HepG2 (cell line): ENCODE measurements around the gene FOXD4L6. TPM values are rescaled to one million over a fixed set of nuclear protein-coding genes. Genes with fewer than 3 reads are reported as not detected.
"Not testable (repeated sequence)": the region's sequence is repeated elsewhere in the genome, so short reads cannot be mapped to it uniquely, and the experiment has no call there.

ENCODE experiments used
- ATAC-seq: fragments of 200-7000 bp; cut with Tn5 transposase; 3 replicates; pipeline ENCODE4 v1.9.1; 2020; ENCODE audit warnings: mild to moderate bottlenecking, moderate library complexity
- BruUV-seq: library from RNA; stranded (reverse); fragments of 400-500 nt; replicated peaks from 2 replicates; lab custom pipeline; 2021; lab: Mats Ljungman, UMichigan
- CTCF ChIA-PET: fragments of 300-600 bp; formaldehyde crosslinking; extraction: SDS; loops from one replicate; lab custom pipeline; 2021; ENCODE audit warnings: low total read pairs, inconsistent platforms, low intra/inter-chr PET ratio; lab: Yijun Ruan, JAX
- POLR2A ChIA-PET: fragments of 350-600 bp; sonication (Branson Sonifier 250); formaldehyde crosslinking; loops from one replicate; lab custom pipeline; 2020; ENCODE audit warnings: antibody characterized with exemption, inconsistent platforms; lab: Yijun Ruan, JAX
- DNase-seq: peaks from one replicate; pipeline ENCODE4 v3.0.0-alpha.2; 2015; ENCODE audit warnings: low spot score
- FAIRE-seq: peaks from 3 replicates; lab custom pipeline; 2011; peaks lifted over from hg19 to GRCh38; lab: Jason Lieb, UNC
- H2AFZ ChIP-seq: one replicate; pipeline ENCODE4 v1.6.1; 2011; ENCODE audit warnings: low read length, inconsistent platforms
- H3K27ac ChIP-seq: fragments of 300-600 bp; 3 replicates; pipeline ENCODE4 v1.8.0; 2011; ENCODE audit warnings: mixed run types, mild to moderate bottlenecking, mixed read lengths, low read length, inconsistent platforms; ENCODE audit not compliant: insufficient read depth; ENCODE audit errors: extremely low read length
- H3K27me3 ChIP-seq, 2 experiments: fragments of 200-600 bp in 1 of 2; 2 replicates in 1 of 2; 3 replicates in 1 of 2; pipeline versions ENCODE4 v1.6.0 to v1.8.0; 2011; ENCODE audit warnings: low read length in 2 of 2, mild to moderate bottlenecking in 2 of 2, moderate library complexity in 2 of 2, inconsistent platforms in 1 of 2; ENCODE audit not compliant: insufficient read depth in 2 of 2, control insufficient read depth in 1 of 2
- H3K36me3 ChIP-seq, 2 experiments: fragments of 200-600 bp in 1 of 2; replicated peaks in 1 of 2; 2 replicates in 1 of 2; 3 replicates in 1 of 2; pipeline versions ENCODE4 v1.5.1 to v1.8.0; 2011; ENCODE audit warnings: low read length in 2 of 2, inconsistent platforms in 1 of 2; ENCODE audit not compliant: insufficient read depth in 2 of 2, control insufficient read depth in 1 of 2
- H3K4me1 ChIP-seq: 2 replicates; pipeline ENCODE4 v1.5.1; 2012; ENCODE audit warnings: low read length, inconsistent platforms; ENCODE audit not compliant: insufficient read depth
- H3K4me2 ChIP-seq: 2 replicates; pipeline ENCODE4 v1.6.0; 2011; ENCODE audit warnings: low read depth, low read length, inconsistent platforms
- H3K4me3 ChIP-seq, 3 experiments: fragments of 200-600 bp in 1 of 3; sonication (generic), shearing (Covaris generic) in 1 of 3; replicated peaks in 1 of 3; 2 replicates each; pipeline ENCODE4 v1.5.1; 2011 to 2016; ENCODE audit warnings: low read length in 3 of 3, inconsistent platforms in 2 of 3, low read depth in 2 of 3, mild to moderate bottlenecking in 2 of 3, control low read depth in 1 of 3, mixed read lengths in 1 of 3; ENCODE audit not compliant: insufficient read depth in 1 of 3
- H3K79me2 ChIP-seq: one replicate; pipeline ENCODE4 v1.6.1; 2011; ENCODE audit warnings: low read length, inconsistent platforms; ENCODE audit not compliant: insufficient read depth
- H3K9ac ChIP-seq: 2 replicates; pipeline ENCODE4 v1.6.0; 2011; ENCODE audit warnings: mild to moderate bottlenecking, low read depth, low read length, inconsistent platforms; ENCODE audit not compliant: insufficient read depth
- H3K9me3 ChIP-seq: 2 replicates; pipeline ENCODE4 v1.5.1; 2012; ENCODE audit warnings: mild to moderate bottlenecking, low read length
- H4K20me1 ChIP-seq: 2 replicates; pipeline ENCODE4 v1.6.0; 2011; ENCODE audit warnings: inconsistent platforms, mild to moderate bottlenecking, low read length, moderate library complexity; ENCODE audit not compliant: insufficient read depth
- WGBS: methylation state at CpG from one replicate; pipeline ENCODE4 v1.1.6; 2017; ENCODE audit warnings: low lambda C conversion rate; 5-methylcytosine and 5-hydroxymethylcytosine counted together
- in situ Hi-C: cut with HindIII; loops from 2 replicates; pipeline ENCODE4 v1.10.0; 2017; ENCODE audit warnings: low pct_unique_long_range_greater_than_20kb; ENCODE audit not compliant: extremely low pct_ligation_motif_present
- intact Hi-C: fragments of 100-400 bp; cut with micrococcal nuclease; formaldehyde crosslinking; loops from one replicate; pipeline ENCODE4 v1.10.0; 2022; ENCODE audit not compliant: unreplicated experiment
- polyA plus RNA-seq, 8 experiments: library from polyadenylated mRNA; depleted of rRNA in 3 of 8; stranded (reverse) in 7 of 8; unstranded in 1 of 8; fragments of >200 nt; fragmentation: Illumina TruSeq in 4 of 8; extraction: Trizol in 4 of 8; gene quantifications; 2 replicates each; pipeline versions ENCODE4 v1.2.1 to v1.2.3, GENCODE V29; 2011 to 2016; ENCODE audit warnings: low read depth in 4 of 8, missing spikeins in 1 of 8, mixed read lengths in 1 of 8; ENCODE audit not compliant: insufficient read depth in 1 of 8
- total RNA-seq, 5 experiments: library from RNA; depleted of rRNA; stranded (reverse); fragments of >200 nt; fragmentation: Illumina TruSeq; extraction: Trizol; gene quantifications; 2 replicates each; pipeline ENCODE4 v1.2.3, GENCODE V29; 2016; ENCODE audit warnings: low read depth in 1 of 5

The FOXD4L6 gene
- total and polyA plus RNA-seq, 2 of the 13 experiments (the other 11 are each of a cell fraction or from before 2014, with no cell fraction given) = 0.11 TPM; not detected in 1

DNA sequence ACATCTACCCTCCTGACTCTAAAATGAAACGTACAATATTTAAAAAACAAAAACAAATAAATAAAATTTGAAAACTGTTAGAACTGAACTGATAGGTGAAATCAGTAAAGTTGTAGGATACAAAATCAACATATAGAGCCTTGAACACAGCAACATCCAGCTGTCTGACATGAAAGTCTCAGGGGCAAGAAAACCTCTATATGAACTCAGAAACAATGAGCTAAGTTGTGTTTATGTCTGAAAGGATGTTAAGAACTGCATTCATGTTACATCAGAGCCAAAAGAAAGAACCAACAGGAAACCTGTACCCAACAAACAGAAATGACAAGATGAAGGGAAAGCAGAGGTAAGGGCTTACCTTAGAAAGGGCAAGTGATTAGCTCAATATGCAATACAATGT is 41.8 kb downstream of the FOXD4L6 start:
- H3K4me1 ChIP-seq, CTCF ChIA-PET, H3K4me2 ChIP-seq, ATAC-seq, in situ Hi-C loops, POLR2A ChIA-PET, H3K27ac ChIP-seq, H2AFZ ChIP-seq, FAIRE-seq, H3K79me2 ChIP-seq, H3K36me3 ChIP-seq, DNase-seq, intact Hi-C loops, H3K9ac ChIP-seq, H4K20me1 ChIP-seq, BruUV-seq, H3K4me3 ChIP-seq, H3K9me3 ChIP-seq, H3K27me3 ChIP-seq: not testable (repeated sequence)
- 0% methylated on average over 1 of the region's 1 CpG for WGBS

DNA sequence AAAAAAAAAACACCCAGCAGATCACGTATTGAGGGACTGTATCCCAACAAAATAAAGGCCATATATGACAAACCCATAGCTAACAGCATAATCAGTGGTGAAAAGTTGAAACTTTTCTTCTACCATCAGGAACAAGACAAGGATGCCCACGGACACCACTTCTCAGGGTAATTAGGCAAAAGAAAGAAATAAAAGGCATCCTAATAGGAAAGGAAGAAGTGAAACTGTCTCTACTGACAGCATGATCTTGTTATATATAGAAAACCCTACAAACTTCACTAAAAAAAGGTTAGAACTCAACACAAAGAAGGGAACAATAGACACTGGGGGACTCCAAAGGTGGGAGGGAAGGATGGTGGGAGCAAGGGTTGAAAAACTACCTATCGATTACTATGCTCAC is 42.3 kb downstream of the FOXD4L6 start:
- POLR2A ChIA-PET, H3K9ac ChIP-seq, FAIRE-seq, H3K4me1 ChIP-seq, ATAC-seq, H3K4me3 ChIP-seq, H3K36me3 ChIP-seq, in situ Hi-C loops, H3K27ac ChIP-seq, H3K79me2 ChIP-seq, H2AFZ ChIP-seq, H3K9me3 ChIP-seq, CTCF ChIA-PET, H4K20me1 ChIP-seq, H3K4me2 ChIP-seq, H3K27me3 ChIP-seq, intact Hi-C loops, BruUV-seq, DNase-seq: not testable (repeated sequence)
- WGBS = under 1% methylated on average over 3 of the region's 3 CpGs

DNA sequence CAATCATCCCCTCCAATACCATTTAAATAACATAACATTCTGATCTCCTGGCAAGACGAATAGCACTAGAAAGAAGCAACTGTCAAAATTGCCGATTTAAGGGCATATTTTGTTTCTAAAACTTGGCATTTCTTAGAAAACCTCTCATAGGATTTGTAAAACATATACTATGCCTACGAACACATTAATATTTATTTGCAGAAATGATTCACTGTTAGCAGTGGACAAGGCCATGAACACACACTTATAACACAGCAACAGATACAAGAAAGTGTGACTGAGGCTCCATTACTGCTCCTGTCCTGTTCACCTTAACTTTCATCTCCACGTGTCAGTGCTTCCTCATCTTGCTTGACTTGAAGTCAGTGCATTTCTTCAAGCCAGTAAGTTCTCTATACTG is 46.1 kb downstream of the FOXD4L6 start:
- BruUV-seq, H3K9ac ChIP-seq, H3K36me3 ChIP-seq, H3K79me2 ChIP-seq, H2AFZ ChIP-seq, intact Hi-C loops, H3K27ac ChIP-seq, H3K27me3 ChIP-seq, in situ Hi-C loops, H3K4me3 ChIP-seq, H3K4me2 ChIP-seq, CTCF ChIA-PET, H3K9me3 ChIP-seq, ATAC-seq, POLR2A ChIA-PET, FAIRE-seq, H3K4me1 ChIP-seq, H4K20me1 ChIP-seq, DNase-seq: not testable (repeated sequence)
- 0% methylated on average over 4 of the region's 4 CpGs for whole genome bisulfite sequencing

DNA sequence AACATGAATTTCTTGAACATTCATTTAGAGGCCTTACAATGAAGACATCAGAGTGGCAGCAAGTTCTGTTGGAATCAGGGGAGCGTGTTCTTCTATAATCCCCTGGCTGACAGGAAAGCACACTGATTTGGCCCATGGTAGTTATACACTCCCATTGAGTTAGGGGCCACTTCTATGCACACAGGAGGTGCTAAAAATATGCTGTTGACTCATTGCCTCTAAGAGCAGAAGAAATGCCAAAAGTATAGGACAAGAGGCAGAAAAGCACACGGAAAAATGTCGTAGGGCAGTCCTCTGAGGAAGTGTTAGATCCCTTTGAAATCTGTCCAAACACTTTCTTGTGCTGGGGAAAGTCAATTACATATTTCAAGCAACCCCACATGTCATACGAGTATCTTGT is 49.0 kb downstream of the FOXD4L6 start:
- in situ Hi-C loops, H3K4me1 ChIP-seq, H3K27ac ChIP-seq, ATAC-seq, H3K4me3 ChIP-seq, intact Hi-C loops, H3K9me3 ChIP-seq, CTCF ChIA-PET, FAIRE-seq, H4K20me1 ChIP-seq, H3K27me3 ChIP-seq, DNase-seq, H3K36me3 ChIP-seq, H3K79me2 ChIP-seq, H3K4me2 ChIP-seq, H3K9ac ChIP-seq, BruUV-seq, H2AFZ ChIP-seq, POLR2A ChIA-PET: not testable (repeated sequence)
- WGBS = 6% methylated on average over 4 of the region's 4 CpGs
